Calu3 (cell line): ENCODE data around the gene TMEM184A. TPM values are rescaled to one million over a fixed set of nuclear protein-coding genes. Genes with fewer than 3 reads are reported as not detected.

Source experiments
- BruUV-seq: library from RNA; stranded (reverse); fragments of 400-500 nt; replicated peaks from 2 replicates; lab custom pipeline; 2021; lab: Mats Ljungman, UMichigan
- CTCF ChIA-PET: fragments of 300-600 bp; sonication (Branson Sonifier 250); formaldehyde crosslinking; loops from one replicate; lab custom pipeline; 2022; ENCODE audit warnings: antibody characterized with exemption; lab: Charles Lee
- DNase-seq: peaks from one replicate; pipeline ENCODE4 v3.0.0; 2022
- H3K27ac Mint-ChIP-seq: one replicate; pipeline ENCODE4 v1.8.0; 2022; ENCODE audit warnings: mixed read lengths; ENCODE audit not compliant: unreplicated experiment
- H3K27me3 Mint-ChIP-seq: one replicate; pipeline ENCODE4 v1.8.0; 2022; ENCODE audit warnings: mixed read lengths; ENCODE audit not compliant: unreplicated experiment
- H3K36me3 Mint-ChIP-seq: one replicate; pipeline ENCODE4 v1.8.0; 2022; ENCODE audit warnings: mild to moderate bottlenecking, moderate library complexity, mixed read lengths; ENCODE audit not compliant: insufficient read depth, unreplicated experiment
- H3K4me1 Mint-ChIP-seq: one replicate; pipeline ENCODE4 v1.8.0; 2022; ENCODE audit warnings: mild to moderate bottlenecking, low read depth, mixed read lengths; ENCODE audit not compliant: unreplicated experiment
- H3K4me3 Mint-ChIP-seq: one replicate; pipeline ENCODE4 v1.8.0; 2022; ENCODE audit warnings: mild to moderate bottlenecking, low read depth, moderate library complexity, mixed read lengths; ENCODE audit not compliant: unreplicated experiment
- H3K9me3 Mint-ChIP-seq: one replicate; pipeline ENCODE4 v1.8.0; 2022; ENCODE audit warnings: low read depth, mixed read lengths; ENCODE audit not compliant: unreplicated experiment
- CTCF ChIP-seq: fragments of 200-600 bp; IDR thresholded peaks from one replicate; pipeline ENCODE4 v1.8.0; 2022; ENCODE audit warnings: antibody characterized with exemption; ENCODE audit not compliant: unreplicated experiment
- intact Hi-C: fragments of 100-400 bp; cut with micrococcal nuclease; formaldehyde crosslinking; loops from one replicate; pipeline ENCODE4 v1.10.0; 2022; ENCODE audit not compliant: unreplicated experiment
- total RNA-seq: library from RNA; stranded (reverse); gene quantifications from 2 replicates; pipeline ENCODE4 v1.2.3, GENCODE V29; 2022

Gene TMEM184A
- total RNA-seq, 1 experiment from 2014 or later, result 61.9 TPM

- TF ChIP-seq CTCF, result no peak
- Mint-ChIP-seq H3K9me3 (no peaks in the 10 kb centered on the region), H3K4me3 (no peak overlapping the region), H3K4me1 (no peaks in the 10 kb centered on the region), H3K27ac (no peak overlapping the region), H3K36me3 (peaks cover 5% of the 10 kb centered on the region), H3K27me3 (peaks cover 98% of the 10 kb centered on the region)
- no peak for DNase-seq
- CTCF ChIA-PET, result interaction anchor here (1.4 kb wide), 1 partner anchor 11 kb away, joined by 3 read pairs; no protein-coding TSS in a partner anchor
- intact Hi-C loops, result no loop called here
- no TSS peak for BruUV-seq
Measured at GRCh38 chr7:1588978-1589377, 33.0 kb upstream of the TMEM184A start.

- no peak for DNase-seq
- intact Hi-C loops, result no loop called here
- CTCF ChIA-PET, result interaction anchor here (1.4 kb wide), 1 partner anchor 12 kb away, joined by 3 read pairs; no protein-coding TSS in a partner anchor
- H3K27ac Mint-ChIP-seq, result no peak overlapping the region
- no peak for TF ChIP-seq CTCF
- H3K4me3 Mint-ChIP-seq, result no peak overlapping the region
- H3K36me3 Mint-ChIP-seq, result peaks cover 5% of the 10 kb centered on the region
- no peaks in the 10 kb centered on the region for H3K4me1 Mint-ChIP-seq
- no TSS peak for BruUV-seq
- peaks cover 94% of the 10 kb centered on the region for H3K27me3 Mint-ChIP-seq
- no peaks in the 10 kb centered on the region for H3K9me3 Mint-ChIP-seq
Measured at GRCh38 chr7:1587738-1588137, 31.7 kb upstream of the TMEM184A start.

GRCh38 chr7:1586827-1587705, 31.1 kb upstream of the TMEM184A start:
- Mint-ChIP-seq H3K36me3 (peaks cover 5% of the 10 kb centered on the region), H3K4me3 (no peak overlapping the region), H3K27me3 (peaks cover 94% of the 10 kb centered on the region), H3K4me1 (no peaks in the 10 kb centered on the region), H3K9me3 (no peaks in the 10 kb centered on the region), H3K27ac (no peak overlapping the region)
- intact Hi-C loops, result no loop called here
- no TSS peak for BruUV-seq
- no peak for DNase-seq
- CTCF ChIA-PET, result no interaction called here
- no peak for TF ChIP-seq CTCF

- peaks cover 91% of the 10 kb centered on the region for H3K27me3 Mint-ChIP-seq
Measured at GRCh38 chr7:1586126-1586826, 30.3 kb upstream of the TMEM184A start.

More at GRCh38 chr7:1586126-1586826, 30.3 kb upstream of the TMEM184A start:
- no peaks in the 10 kb centered on the region for H3K9me3 Mint-ChIP-seq
- CTCF ChIA-PET, result no interaction called here
- H3K27ac Mint-ChIP-seq, result no peak overlapping the region
- no TSS peak for BruUV-seq
- no peak overlapping the region for H3K4me3 Mint-ChIP-seq
- no peaks in the 10 kb centered on the region for H3K4me1 Mint-ChIP-seq
- peaks cover 5% of the 10 kb centered on the region for H3K36me3 Mint-ChIP-seq
- no peak for DNase-seq
- intact Hi-C loops, result no loop called here
- TF ChIP-seq CTCF, result no peak
